H1 (cell line): ENCODE measurements around the gene DENND1A. TPM values are rescaled to one million over a fixed set of nuclear protein-coding genes. Genes with fewer than 3 reads are reported as not detected.

Experiments
- CTCF ChIA-PET: fragments of 300-600 bp; sonication (Branson Sonifier 250); formaldehyde crosslinking; loops from one replicate; lab custom pipeline; 2021; ENCODE audit not compliant: partially characterized antibody; lab: Charles Lee
- POLR2A ChIA-PET: fragments of 300-600 bp; sonication (Branson Sonifier 250); formaldehyde crosslinking; loops from one replicate; lab custom pipeline; 2021; ENCODE audit warnings: inconsistent platforms; ENCODE audit not compliant: partially characterized antibody; lab: Charles Lee
- DNase-seq, 2 experiments: peaks; one replicate each; pipeline versions ENCODE4 v3.0.0 to v3.0.0-alpha.2; 2010 to 2022; ENCODE audit warnings: low spot score in 2 of 2, low read depth in 1 of 2, mixed read lengths in 1 of 2
- FAIRE-seq: peaks from 2 replicates; lab custom pipeline; 2011; peaks lifted over from hg19 to GRCh38; lab: Jason Lieb, UNC
- H2AFZ ChIP-seq: 2 replicates; pipeline ENCODE4 v1.8.1; 2012; ENCODE audit warnings: low read length, inconsistent platforms
- H2AK5ac ChIP-seq: 2 replicates; pipeline ENCODE4 v1.6.1; 2013; ENCODE audit warnings: low read depth, low read length
- H2BK120ac ChIP-seq: replicated peaks from 2 replicates; pipeline ENCODE3; 2013; ENCODE audit warnings: low read depth, low read length, inconsistent platforms
- H2BK12ac ChIP-seq: 2 replicates; pipeline ENCODE4 v1.6.1; 2013; ENCODE audit warnings: low read depth, low read length
- H2BK15ac ChIP-seq: 2 replicates; pipeline ENCODE4 v1.6.1; 2013; ENCODE audit warnings: low read length
- H2BK20ac ChIP-seq: 2 replicates; pipeline ENCODE4 v1.6.1; 2013; ENCODE audit warnings: low read length
- H2BK5ac ChIP-seq: 2 replicates; pipeline ENCODE4 v1.6.1; 2013; ENCODE audit warnings: low read depth, low read length
- H3K14ac ChIP-seq: 2 replicates; pipeline ENCODE4 v1.6.1; 2013; ENCODE audit warnings: inconsistent platforms; ENCODE audit not compliant: insufficient read length
- H3K18ac ChIP-seq: 2 replicates; pipeline ENCODE4 v1.6.1; 2013; ENCODE audit warnings: low read length; ENCODE audit errors: extremely low read depth
- H3K23ac ChIP-seq: 2 replicates; pipeline ENCODE4 v1.6.1; 2013; ENCODE audit warnings: inconsistent platforms; ENCODE audit not compliant: insufficient read length
- H3K23me2 ChIP-seq: 2 replicates; pipeline ENCODE4 v1.6.1; 2013; ENCODE audit warnings: low read depth, low read length
- H3K27ac ChIP-seq: 2 replicates; pipeline ENCODE4 v1.6.1; 2011; ENCODE audit warnings: low read depth, low read length, inconsistent platforms
- H3K27me3 ChIP-seq, 4 experiments: replicated peaks in 1 of 4; 1 replicate in 1 of 4; 2 replicates in 3 of 4; pipeline versions ENCODE4 v1.6.1 to v1.8.1; 2011 to 2013; ENCODE audit warnings: low read length in 3 of 4, mild to moderate bottlenecking in 3 of 4, inconsistent platforms in 2 of 4, mixed read lengths in 2 of 4, moderate library complexity in 1 of 4; ENCODE audit not compliant: control insufficient read depth in 3 of 4, insufficient read depth in 3 of 4; ENCODE audit errors: extremely low read depth in 1 of 4
- H3K36me3 ChIP-seq, 4 experiments: 2 replicates each; pipeline versions ENCODE4 v1.6.1 to v1.8.1; 2011 to 2013; ENCODE audit warnings: mild to moderate bottlenecking in 4 of 4, low read length in 3 of 4, moderate library complexity in 2 of 4, control low read depth in 1 of 4, inconsistent platforms in 1 of 4; ENCODE audit not compliant: insufficient read depth in 4 of 4, control insufficient read depth in 2 of 4
- H3K4ac ChIP-seq: replicated peaks from 2 replicates; pipeline ENCODE3; 2013; ENCODE audit warnings: low read length, low read depth, mixed read lengths, inconsistent platforms; ENCODE audit not compliant: insufficient read length
- H3K4me1 ChIP-seq, 4 experiments: replicated peaks in 1 of 4; 1 replicate in 1 of 4; 2 replicates in 3 of 4; pipeline versions ENCODE4 v1.6.1 to v1.8.1; 2011 to 2013; ENCODE audit warnings: low read length in 3 of 4, inconsistent platforms in 2 of 4, mixed read lengths in 1 of 4; ENCODE audit not compliant: insufficient read depth in 4 of 4, control insufficient read depth in 3 of 4
- H3K4me2 ChIP-seq, 2 experiments: 2 replicates each; pipeline versions ENCODE4 v1.6.1 to v1.8.1; 2011 to 2013; ENCODE audit warnings: low read depth in 2 of 2, low read length in 2 of 2, control low read depth in 1 of 2, inconsistent platforms in 1 of 2, mild to moderate bottlenecking in 1 of 2; ENCODE audit not compliant: insufficient read depth in 1 of 2
- H3K4me3 ChIP-seq, 4 experiments: fragments of 200-600, 300-600 bp in 1 of 4; sonication (generic), shearing (Covaris generic), sonication (Bioruptor Twin) in 1 of 4; 2 replicates each; pipeline versions ENCODE4 v1.5.1 to v1.8.1; 2011 to 2016; ENCODE audit warnings: low read length in 4 of 4, low read depth in 3 of 4, control low read depth in 2 of 4, inconsistent platforms in 2 of 4, mild to moderate bottlenecking in 2 of 4, mixed read lengths in 1 of 4, moderate library complexity in 1 of 4; ENCODE audit not compliant: insufficient read depth in 2 of 4; ENCODE audit errors: extremely low read depth in 1 of 4
- H3K56ac ChIP-seq: replicated peaks from 2 replicates; pipeline ENCODE3; 2013; ENCODE audit warnings: low read depth, mild to moderate bottlenecking, mixed read lengths, low read length, inconsistent platforms; ENCODE audit not compliant: insufficient read length
- H3K79me1 ChIP-seq: 2 replicates; pipeline ENCODE4 v1.6.1; 2013; ENCODE audit warnings: low read depth, low read length, control low read depth
- H3K79me2 ChIP-seq, 2 experiments: 2 replicates each; pipeline versions ENCODE4 v1.6.1 to v1.8.1; 2012 to 2013; ENCODE audit warnings: low read length in 2 of 2, mild to moderate bottlenecking in 2 of 2, inconsistent platforms in 1 of 2; ENCODE audit not compliant: insufficient read depth in 2 of 2, control insufficient read depth in 1 of 2
- H3K9ac ChIP-seq, 4 experiments: replicated peaks in 1 of 4; 1 replicate in 1 of 4; 2 replicates in 3 of 4; pipeline versions ENCODE4 v1.6.1 to v1.8.1; 2011 to 2013; ENCODE audit warnings: low read depth in 3 of 4, low read length in 3 of 4, control low read depth in 2 of 4, mild to moderate bottlenecking in 2 of 4, moderate library complexity in 2 of 4, inconsistent platforms in 1 of 4; ENCODE audit errors: extremely low read depth in 1 of 4
- H3K9me3 ChIP-seq, 2 experiments: 2 replicates each; pipeline versions ENCODE4 v1.6.1 to v1.8.1; 2012 to 2013; ENCODE audit warnings: mild to moderate bottlenecking in 2 of 2, moderate library complexity in 2 of 2, control low read depth in 1 of 2, inconsistent platforms in 1 of 2, low read depth in 1 of 2, low read length in 1 of 2, mixed read lengths in 1 of 2; ENCODE audit not compliant: insufficient read depth in 2 of 2
- H4K20me1 ChIP-seq, 2 experiments: replicated peaks in 1 of 2; 2 replicates each; pipeline versions ENCODE3 to v1.8.1; 2011 to 2013; ENCODE audit warnings: inconsistent platforms in 2 of 2, low read length in 2 of 2, mild to moderate bottlenecking in 1 of 2; ENCODE audit not compliant: insufficient read depth in 2 of 2, control insufficient read depth in 1 of 2
- H4K5ac ChIP-seq: 2 replicates; pipeline ENCODE4 v1.6.1; 2013; ENCODE audit warnings: low read length, low read depth, mixed read lengths, inconsistent platforms; ENCODE audit not compliant: insufficient read length
- H4K8ac ChIP-seq: 2 replicates; pipeline ENCODE4 v1.8.0; 2013; ENCODE audit warnings: mild to moderate bottlenecking, moderate library complexity, low read length, inconsistent platforms; ENCODE audit not compliant: insufficient read depth; ENCODE audit errors: extremely low read depth
- H4K91ac ChIP-seq: replicated peaks from 2 replicates; pipeline ENCODE3; 2013; ENCODE audit warnings: low read length, mixed read lengths, inconsistent platforms; ENCODE audit not compliant: insufficient read length
- CBX8 ChIP-seq: fragments of 300-800, 300-1000 bp; sonication (generic); IDR thresholded peaks from 2 replicates; pipeline ENCODE4 v1.7.1; 2016; ENCODE audit warnings: low read depth, low read length, borderline replicate concordance
- EZH2 ChIP-seq: fragments of 200-600 bp; sonication (generic); IDR thresholded peaks from 2 replicates; pipeline ENCODE4 v1.7.1; 2012; ENCODE audit warnings: low read depth, mild to moderate bottlenecking, moderate library complexity, low read length, inconsistent platforms; ENCODE audit not compliant: severe bottlenecking
- GABPA ChIP-seq: IDR thresholded peaks from 2 replicates; pipeline ENCODE4 v1.6.1; 2011; ENCODE audit warnings: mild to moderate bottlenecking, low read length, moderate library complexity, borderline replicate concordance; ENCODE audit not compliant: insufficient read depth
- SP2 ChIP-seq: IDR thresholded peaks from 2 replicates; pipeline ENCODE4 v1.6.1; 2012; ENCODE audit warnings: mild to moderate bottlenecking, low read length, inconsistent platforms
- SRF ChIP-seq: IDR thresholded peaks from 2 replicates; pipeline ENCODE4 v1.6.1; 2011; ENCODE audit warnings: mild to moderate bottlenecking, low read depth, low read length, moderate library complexity
- WGBS, 2 experiments: shearing (Covaris generic) in 1 of 2; methylation state at CpG; one replicate each; pipeline versions ENCODE4 v1.1.6 to v1.1.7; 2013 to 2015; ENCODE audit warnings: low lambda C conversion rate in 2 of 2, mixed read lengths in 2 of 2, inconsistent platforms in 1 of 2, low coverage in 1 of 2, missing lambda C conversion rate in 1 of 2; ENCODE audit not compliant: insufficient replicate concordance in 2 of 2, insufficient coverage in 1 of 2, insufficient read length in 1 of 2; ENCODE audit errors: extremely low coverage in 1 of 2, missing lambda C conversion rate in 1 of 2; 5-methylcytosine and 5-hydroxymethylcytosine counted together
- polyA plus RNA-seq, 7 experiments: library from polyadenylated mRNA; depleted of rRNA in 3 of 7; stranded (reverse) in 5 of 7; unstranded in 2 of 7; fragments of >200 nt in 5 of 7; fragments of 200-250 nt in 2 of 7; gene quantifications; 1 replicate in 5 of 7; 2 replicates in 1 of 7; 4 replicates in 1 of 7; pipeline versions ENCODE4 v1.2.1 to v1.2.3, GENCODE V29; 2011 to 2013; ENCODE audit warnings: missing spikeins in 2 of 7, mixed read lengths in 2 of 7
- total RNA-seq: library from RNA; stranded (reverse); fragmentation: NEBNext Ultra II Directional; extraction: Animal tissue kit (Norgen Biotek cat#: 25700); gene quantifications from 2 replicates; pipeline ENCODE4 v1.2.1, GENCODE V29; 2021

DENND1A gene
- total and polyA plus RNA-seq, 2 of the 8 experiments (the other 6 are each of a cell fraction or from before 2014, with no cell fraction given) = 24.1 to 26.4 TPM

- Histone ChIP-seq H2BK15ac (no peak overlapping the region), H3K4me2 (no peak overlapping the region), H4K20me1 (peaks cover 0 to 21% of the 10 kb centered on the region in 2 experiments), H2AFZ (no peak overlapping the region), H2AK5ac (no peak overlapping the region), H4K8ac (no peak overlapping the region), H3K36me3 (no peaks in the 10 kb centered on the region; a peak in 2 of 8 replicates), H4K91ac (no peak overlapping the region), H3K23me2 (peaks cover 24% of the 10 kb centered on the region), H4K5ac (no peak overlapping the region), H2BK120ac (no peak overlapping the region), H3K4me1 (no peaks in the 10 kb centered on the region), H2BK20ac (no peak overlapping the region), H2BK12ac (no peak overlapping the region), H3K23ac (no peak overlapping the region), H3K9me3 (peaks cover 3 to 22% of the 10 kb centered on the region in 2 experiments; a peak in 2 of 4 replicates), H3K18ac (no peak overlapping the region), H3K27me3 (peaks cover 0 to 2% (median 0%) of the 10 kb centered on the region in 4 experiments; a peak in 1 of 7 replicates), H3K4ac (no peak overlapping the region), H3K4me3 (no peak overlapping the region), H3K56ac (no peak overlapping the region), H3K27ac (no peak overlapping the region), H3K79me2 (peaks cover 0 to 4% of the 10 kb centered on the region in 2 experiments; a peak in 2 of 4 replicates), H3K9ac (no peak overlapping the region), H3K14ac (no peak overlapping the region), H3K79me1 (no peaks in the 10 kb centered on the region), H2BK5ac (no peak overlapping the region)
- POLR2A ChIA-PET = no interaction called here
- WGBS, 2 experiments = 95% methylated on average over 3 of the region's 3 CpGs; no CpG with 5 or more reads in 1 of the 2 experiments
- CTCF ChIA-PET = interaction anchor here (0.6 to 1.3 kb wide), 4 partner anchors 12 to 302 kb away, joined by 3 to 5 read pairs (median 4); no protein-coding TSS in a partner anchor
- FAIRE-seq = no peak
- DNase-seq = no peak
- TF ChIP-seq SP2 (no peak), GABPA (no peak), SRF (no peak), CBX8 (no peak), EZH2 (no peak)
Observed at GRCh38 chr9:123975871-123976270, 45.9 kb upstream of the DENND1A start.
